ENCODE results near the gene KISS1R.

DNA sequence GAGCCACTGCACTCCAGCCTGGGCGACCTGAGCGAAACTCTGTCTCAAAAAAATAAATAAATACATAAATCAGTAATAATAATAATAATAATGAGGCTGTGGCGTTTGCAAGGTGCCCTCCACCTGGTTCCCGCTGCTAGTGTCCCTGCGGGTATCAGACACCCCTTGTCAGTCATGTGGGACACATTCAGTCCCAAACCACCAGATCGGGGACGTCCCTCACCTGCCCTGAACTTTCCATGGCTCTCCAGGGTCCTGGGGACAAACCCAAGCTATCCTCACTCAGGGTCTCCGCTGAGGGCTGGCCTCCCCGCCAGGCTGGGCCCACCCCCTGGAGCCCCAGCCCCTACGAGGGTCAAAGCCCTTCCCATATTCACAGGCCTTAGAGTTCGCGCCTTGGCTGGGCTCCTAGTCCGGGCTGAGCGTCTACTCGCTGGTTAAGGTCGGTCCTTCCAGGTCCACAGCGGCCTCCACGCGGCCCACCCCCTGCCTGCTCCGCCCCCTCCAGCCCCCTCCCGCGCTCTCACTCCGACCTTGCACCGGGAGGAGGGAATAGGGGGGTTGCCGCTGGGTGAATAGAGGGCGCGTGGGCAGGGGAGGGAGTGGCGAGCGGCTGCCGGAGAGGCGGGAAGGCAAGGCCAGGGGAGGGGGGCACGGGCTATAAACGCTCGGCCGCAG is 349 bp upstream of the KISS1R start:
- TF ChIP-seq, protein P1, sequence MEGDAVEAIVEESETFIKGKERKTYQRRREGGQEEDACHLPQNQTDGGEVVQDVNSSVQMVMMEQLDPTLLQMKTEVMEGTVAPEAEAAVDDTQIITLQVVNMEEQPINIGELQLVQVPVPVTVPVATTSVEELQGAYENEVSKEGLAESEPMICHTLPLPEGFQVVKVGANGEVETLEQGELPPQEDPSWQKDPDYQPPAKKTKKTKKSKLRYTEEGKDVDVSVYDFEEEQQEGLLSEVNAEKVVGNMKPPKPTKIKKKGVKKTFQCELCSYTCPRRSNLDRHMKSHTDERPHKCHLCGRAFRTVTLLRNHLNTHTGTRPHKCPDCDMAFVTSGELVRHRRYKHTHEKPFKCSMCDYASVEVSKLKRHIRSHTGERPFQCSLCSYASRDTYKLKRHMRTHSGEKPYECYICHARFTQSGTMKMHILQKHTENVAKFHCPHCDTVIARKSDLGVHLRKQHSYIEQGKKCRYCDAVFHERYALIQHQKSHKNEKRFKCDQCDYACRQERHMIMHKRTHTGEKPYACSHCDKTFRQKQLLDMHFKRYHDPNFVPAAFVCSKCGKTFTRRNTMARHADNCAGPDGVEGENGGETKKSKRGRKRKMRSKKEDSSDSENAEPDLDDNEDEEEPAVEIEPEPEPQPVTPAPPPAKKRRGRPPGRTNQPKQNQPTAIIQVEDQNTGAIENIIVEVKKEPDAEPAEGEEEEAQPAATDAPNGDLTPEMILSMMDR (conservative IDR thresholded peaks at IDR 0.05 in 1 of 2, IDR thresholded peaks at IDR 0.05 in 1 of 2; ENCODE audit: extremely low read depth in 1 of 2, insufficient read depth in 1 of 2, low read depth in 1 of 2, low read length in 2 of 2): no peak
- no peak for TF ChIP-seq EZH2 (IDR thresholded peaks at IDR 0.05; ENCODE audit: borderline replicate concordance, low read length)
